Epithelial cell of esophagus (primary cell): ENCODE data around the gene CKS1B.

Experiments used
- DNase-seq: peaks from one replicate; pipeline ENCODE4 v3.0.0; 2010; ENCODE audit warnings: low read depth
- H3K4me3 ChIP-seq: 2 replicates; pipeline ENCODE4 v1.5.1; 2011; ENCODE audit warnings: mild to moderate bottlenecking, low read length, control low read depth
- CTCF ChIP-seq: IDR thresholded peaks from 2 replicates; pipeline ENCODE4 v1.5.1; 2011; ENCODE audit warnings: low read depth, mild to moderate bottlenecking, low read length, control low read depth, inconsistent platforms; ENCODE audit not compliant: insufficient read depth; ENCODE audit errors: missing control alignments

Gene CKS1B

GRCh38 chr1:155004352-155005075 is 30.0 kb downstream of the CKS1B start:
- H3K4me3 ChIP-seq = peak overlapping the region; percentile 89
- DNase-seq = no peak
- TF ChIP-seq CTCF = no peak

- no peak for TF ChIP-seq CTCF
- peak overlapping the region; percentile 89 for H3K4me3 ChIP-seq
- DNase-seq = peak; percentile 63
Measured at GRCh38 chr1:155005076-155006011, 30.9 kb downstream of the CKS1B start.

- TF ChIP-seq CTCF = no peak
- H3K4me3 ChIP-seq = peak overlapping the region; percentile 64
- DNase-seq = no peak
Measured at GRCh38 chr1:155006601-155007101, 32.2 kb downstream of the CKS1B start.

GRCh38 chr1:155007251-155007828 is 32.9 kb downstream of the CKS1B start:
- H3K4me3 ChIP-seq = peak overlapping the region; percentile 64
- DNase-seq = no peak
- TF ChIP-seq CTCF = no peak

GRCh38 chr1:155008015-155008941 is 33.8 kb downstream of the CKS1B start:
- no peak for TF ChIP-seq CTCF
- no peak for DNase-seq
- H3K4me3 ChIP-seq = peak overlapping the region; percentile 64

- no peak for DNase-seq
- TF ChIP-seq CTCF = no peak
- peak overlapping the region; percentile 64 for H3K4me3 ChIP-seq
Measured at GRCh38 chr1:155009221-155009711, 34.8 kb downstream of the CKS1B start.
